CD1c-positive myeloid dendritic cell (primary cell): Measurements from ENCODE around the gene OCLN.
"Not testable (repeated sequence)": the region's sequence is repeated elsewhere in the genome, so short reads cannot be mapped to it uniquely, and the experiment has no call there.

ENCODE experiments used
- DNase-seq: peaks from one replicate; pipeline ENCODE4 v3.0.0-alpha.2; 2016; ENCODE audit errors: extremely low spot score

Gene OCLN

DNA sequence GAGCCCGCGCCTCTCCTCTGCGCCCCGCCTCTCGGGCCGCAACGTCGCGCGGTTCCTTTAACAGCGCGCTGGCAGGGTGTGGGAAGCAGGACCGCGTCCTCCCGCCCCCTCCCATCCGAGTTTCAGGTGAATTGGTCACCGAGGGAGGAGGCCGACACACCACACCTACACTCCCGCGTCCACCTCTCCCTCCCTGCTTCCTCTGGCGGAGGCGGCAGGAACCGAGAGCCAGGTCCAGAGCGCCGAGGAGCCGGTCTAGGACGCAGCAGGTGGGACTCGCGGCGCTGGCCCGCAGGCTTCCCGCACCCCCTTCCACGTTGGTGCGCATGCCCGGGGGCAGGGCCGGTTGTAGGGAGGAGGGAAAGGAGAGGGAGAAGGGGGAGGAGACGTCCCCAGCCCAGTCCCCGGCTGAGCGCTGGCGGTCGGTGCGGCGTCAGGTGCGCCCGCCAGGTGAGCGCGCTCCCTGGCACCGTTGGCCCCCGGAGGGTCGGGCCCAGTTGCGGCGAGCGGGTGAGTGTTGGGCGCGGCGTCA is at the start of gene OCLN:
TSS of gene OCLN (plus strand) at position 400 of the 532 bp plus-strand sequence. CDS start 11,455 bp downstream, outside the sequence.
- peak; percentile 21 for DNase-seq

- no peak for DNase-seq
These were observed 48.3 kb upstream of the OCLN start for GRCh38 chr5:69444127-69444754.

- no peak for DNase-seq
These were observed 43.1 kb upstream of the OCLN start for GRCh38 chr5:69449511-69449910.

DNA sequence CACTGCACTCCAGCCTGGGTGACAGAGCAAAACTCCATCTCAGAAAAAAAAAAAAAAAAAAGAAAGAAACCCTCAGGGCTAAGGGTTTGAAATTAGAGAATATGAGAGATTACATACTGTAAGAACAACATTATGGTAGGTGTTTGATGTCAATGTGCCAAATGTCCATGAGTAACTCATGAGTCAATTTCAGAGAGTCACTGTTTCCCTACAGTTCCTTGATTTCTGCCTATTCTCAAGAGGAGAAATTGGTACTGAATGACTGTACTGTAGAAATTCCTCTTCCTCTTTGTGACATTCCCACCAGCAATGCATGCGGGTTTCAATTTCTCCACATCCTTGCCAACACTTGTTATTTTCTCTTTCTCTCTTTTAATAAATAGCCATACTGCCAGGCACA is 42.5 kb upstream of the OCLN start:
- DNase-seq: peak; percentile 58

GRCh38 chr5:69450527-69450926 is 42.1 kb upstream of the OCLN start:
- not testable (repeated sequence) for DNase-seq

- DNase-seq: no peak
These were observed 40.5 kb upstream of the OCLN start for GRCh38 chr5:69451941-69452647.

- DNase-seq: not testable (repeated sequence)
These were observed 39.1 kb upstream of the OCLN start for GRCh38 chr5:69453487-69453886.

GRCh38 chr5:69454460-69455249 is 37.9 kb upstream of the OCLN start:
- no peak for DNase-seq

DNA sequence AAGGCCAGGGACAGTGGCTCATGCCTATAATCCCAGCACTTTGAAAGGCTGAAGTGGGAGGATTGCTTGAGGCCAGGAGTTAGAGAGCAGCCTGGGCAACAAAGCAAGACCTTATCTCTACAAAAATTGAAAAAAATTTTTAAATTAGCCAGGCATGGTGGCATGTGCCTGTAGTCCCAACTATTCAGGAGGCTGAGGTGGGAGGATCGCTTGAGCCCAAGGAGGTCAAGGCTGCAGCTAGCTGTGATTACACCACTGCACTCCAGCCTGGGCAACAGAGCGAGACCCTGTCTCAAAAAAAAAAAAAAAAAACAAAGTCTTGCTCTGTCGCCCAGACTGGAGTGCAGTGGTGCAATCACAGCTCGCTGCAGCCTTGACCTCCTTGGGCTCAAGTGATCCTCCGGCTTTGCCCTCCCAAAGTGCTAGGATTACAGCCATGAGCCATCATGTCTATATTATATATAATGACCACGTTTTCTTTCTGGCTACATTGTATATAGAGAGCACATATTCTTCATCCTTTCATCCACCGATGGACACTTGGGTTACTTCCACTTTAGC is 37.1 kb upstream of the OCLN start:
- DNase-seq: not testable (repeated sequence)

GRCh38 chr5:69462170-69462569 is 30.4 kb upstream of the OCLN start:
- DNase-seq: no peak

DNA sequence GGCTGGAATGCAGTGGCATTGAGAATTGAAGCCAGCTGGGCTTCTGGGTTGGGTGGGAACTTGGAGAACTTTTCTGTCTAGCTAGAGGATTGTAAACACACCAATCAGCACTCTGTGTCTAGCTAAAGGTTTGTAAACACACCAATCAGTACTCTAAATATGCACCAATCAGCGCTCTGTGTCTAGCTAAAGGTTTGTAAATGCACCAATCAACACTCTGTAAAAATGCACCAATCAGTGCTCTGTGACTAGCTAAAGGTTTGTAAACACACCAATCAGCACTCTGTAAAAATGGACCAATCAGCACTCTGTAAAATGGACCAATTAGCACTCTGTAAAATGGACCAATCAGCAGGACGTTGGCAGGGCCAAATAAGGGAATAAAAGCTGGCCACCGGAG is 26.2 kb upstream of the OCLN start:
- DNase-seq: not testable (repeated sequence)

DNA sequence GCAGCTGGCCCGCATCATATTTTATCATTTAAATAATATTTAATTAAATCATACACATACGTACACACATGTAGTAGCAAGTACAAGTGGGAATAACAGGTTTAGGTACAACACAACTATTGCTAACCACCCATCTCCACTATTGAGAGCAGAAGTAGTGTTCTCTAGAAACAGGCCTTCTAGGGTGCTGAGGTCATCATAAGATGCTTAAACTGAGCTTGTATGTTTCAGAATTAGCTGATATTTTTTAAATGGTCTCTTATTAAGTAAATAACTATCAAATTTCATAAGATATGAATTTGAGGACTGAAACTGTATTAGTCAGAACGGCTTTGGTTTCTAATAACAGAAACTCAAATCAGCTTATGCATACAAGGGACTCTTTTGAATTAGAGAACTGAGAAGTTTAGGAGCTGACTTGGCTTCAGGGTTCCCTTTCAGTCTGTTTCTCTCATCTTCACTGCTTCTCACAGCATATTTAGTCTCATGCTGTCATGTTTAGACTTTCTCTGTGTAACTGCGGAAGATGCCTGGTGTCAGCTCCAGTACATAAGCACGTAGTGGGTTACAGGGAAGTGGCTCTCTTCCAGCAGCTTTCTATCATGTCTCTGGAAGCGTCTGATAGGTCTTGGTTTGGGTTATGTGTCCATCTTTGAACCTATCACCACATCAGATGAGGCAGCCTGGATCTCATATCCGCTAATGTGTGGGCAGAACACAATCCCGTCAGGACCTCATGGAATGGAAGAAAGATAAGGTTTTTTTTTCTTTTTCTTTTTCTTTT is 25.0 kb upstream of the OCLN start:
- peak; percentile 34 for DNase-seq

- DNase-seq: peak; percentile 1
These were observed 24.0 kb upstream of the OCLN start for GRCh38 chr5:69468631-69469030.

DNA sequence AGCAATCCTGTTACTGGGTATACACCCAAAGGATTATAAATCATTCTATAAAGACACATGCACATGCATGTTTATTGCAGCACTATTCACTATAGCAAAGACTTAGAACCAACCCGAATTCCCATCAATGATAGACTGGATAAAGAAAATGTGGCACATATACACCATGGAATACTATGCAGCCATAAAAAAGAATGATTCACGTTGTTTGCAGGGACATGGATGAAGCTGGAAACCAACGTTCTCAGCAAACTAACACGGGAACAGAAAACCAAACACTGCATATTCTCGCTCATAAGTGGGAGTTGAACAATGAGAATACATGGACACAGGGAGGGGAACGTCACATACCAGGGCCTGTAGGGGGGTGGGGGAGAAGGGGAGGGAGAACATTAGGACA is 21.1 kb upstream of the OCLN start:
- not testable (repeated sequence) for DNase-seq

DNA sequence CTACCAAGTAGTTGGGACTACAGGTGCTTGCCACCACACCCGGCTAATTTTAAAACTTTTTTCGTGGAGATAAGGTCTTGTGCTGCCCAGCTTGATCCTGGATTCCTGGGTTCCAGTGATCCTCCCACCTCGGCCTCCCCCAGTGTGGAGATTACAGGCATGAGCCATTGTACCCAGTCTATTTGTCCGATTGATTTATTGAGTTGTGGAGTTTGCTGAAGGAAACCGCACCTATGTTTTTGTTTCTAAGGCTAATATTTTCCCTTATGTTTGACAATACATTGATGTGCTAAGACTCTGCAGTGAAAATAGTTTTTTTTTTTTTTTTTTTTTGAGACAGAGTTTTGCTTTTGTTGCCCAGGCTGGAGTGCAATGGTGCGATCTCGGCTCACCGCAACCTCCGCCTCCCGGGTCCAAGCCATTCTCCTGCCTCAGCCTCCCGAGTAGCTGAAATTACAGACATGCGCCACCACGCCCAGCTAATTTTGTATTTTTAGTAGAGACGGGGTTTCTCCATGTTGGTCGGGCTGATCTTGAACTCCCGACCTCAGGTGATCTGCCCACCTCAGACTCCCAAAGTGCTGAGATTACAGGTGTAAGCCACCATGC is 20.0 kb upstream of the OCLN start:
- DNase-seq: not testable (repeated sequence)

DNA sequence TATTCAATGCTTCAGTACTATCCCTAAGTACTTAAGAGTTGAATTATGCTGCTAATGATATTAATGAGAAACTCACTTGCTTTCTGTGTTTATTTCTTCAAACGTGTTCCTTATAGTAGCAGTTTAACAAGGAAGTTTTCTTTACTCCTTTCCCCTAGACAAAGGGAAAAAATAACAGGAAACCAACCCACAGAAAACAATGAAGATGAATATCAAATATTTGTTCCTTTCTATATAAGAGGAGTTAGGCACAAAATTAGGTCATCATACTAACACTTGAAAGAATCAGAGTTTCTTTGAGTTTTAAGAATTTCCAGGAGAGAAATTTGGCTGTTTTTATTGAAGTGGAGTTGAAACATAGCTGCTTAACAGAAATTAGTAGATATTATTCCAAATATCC is 15.4 kb upstream of the OCLN start:
- DNase-seq: no peak

DNA sequence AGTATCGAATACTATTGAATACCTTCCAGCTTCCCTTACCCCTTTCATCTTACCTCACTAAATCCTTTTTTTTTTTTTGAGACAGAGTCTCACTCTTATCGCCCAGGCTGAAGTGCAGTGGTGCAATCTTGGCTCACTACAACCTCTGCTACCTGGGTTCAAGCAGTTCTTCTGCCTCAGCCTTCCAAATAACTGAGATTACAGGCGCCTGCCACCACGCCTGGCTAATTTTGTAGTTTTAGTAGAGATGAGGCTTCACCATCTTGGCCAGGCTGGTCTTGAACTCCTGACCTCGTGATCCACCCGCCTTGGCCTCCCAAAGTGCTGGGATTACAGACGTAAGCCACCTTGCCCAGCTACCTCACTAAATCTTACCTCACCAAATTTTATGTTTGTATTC is 14.3 kb upstream of the OCLN start:
- DNase-seq: not testable (repeated sequence)

DNA sequence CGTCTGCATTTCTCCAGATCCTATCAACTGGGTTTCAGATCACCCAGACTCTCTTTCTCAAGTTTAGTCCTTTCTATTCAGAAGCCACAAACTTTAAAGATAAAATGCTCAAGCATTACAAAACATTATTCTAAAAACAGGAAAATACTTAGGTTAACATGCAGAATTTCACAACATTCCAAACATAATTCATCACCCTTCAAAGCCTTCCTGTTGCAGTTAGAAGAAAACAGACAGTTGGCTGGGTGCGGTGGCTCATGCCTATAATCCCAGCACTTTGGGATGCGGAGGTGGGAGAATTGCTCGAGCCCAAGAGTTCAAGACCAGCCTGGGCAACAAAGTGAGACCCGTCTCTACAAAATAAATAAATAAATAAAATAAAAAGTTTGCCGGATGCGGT is 7.7 kb upstream of the OCLN start:
- no peak for DNase-seq

DNA sequence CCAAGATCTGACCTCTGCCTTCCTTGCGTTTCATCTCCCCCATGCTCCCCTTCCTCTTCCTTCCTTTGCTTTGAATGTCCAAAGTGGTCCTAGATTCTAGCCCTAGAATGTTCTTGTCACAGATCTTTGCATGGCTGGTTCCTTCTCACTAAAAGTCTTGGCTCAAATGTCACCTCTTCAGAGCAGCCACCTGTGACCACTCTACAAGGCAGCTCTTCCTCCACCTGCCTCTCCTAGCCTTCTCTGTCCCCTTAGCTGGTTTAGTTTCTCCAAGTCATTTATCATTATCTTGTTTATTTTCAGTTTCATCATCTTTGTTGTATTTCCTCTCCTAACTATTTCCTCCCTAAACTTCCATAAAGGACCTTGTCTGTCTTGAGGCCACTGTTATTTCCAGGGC is 7.1 kb upstream of the OCLN start:
- no peak for DNase-seq

- no peak for DNase-seq
These were observed 3.3 kb upstream of the OCLN start for GRCh38 chr5:69489246-69489645.

GRCh38 chr5:69491027-69491426 is 1.6 kb upstream of the OCLN start:
- no peak for DNase-seq
